DMS153 treated with DMSO at 0.1 percent for 48 hours (cell line): ENCODE results near the gene SMARCD2.
"Not testable (repeated sequence)": the region's sequence is repeated elsewhere in the genome, so short reads cannot be mapped to it uniquely, and the experiment has no call there.

Experiments
- DNase-seq: peaks from one replicate; lab custom pipeline; 2025; ENCODE audit not compliant: unreplicated experiment; lab: John Stamatoyannopoulos, UW

SMARCD2 gene

DNA sequence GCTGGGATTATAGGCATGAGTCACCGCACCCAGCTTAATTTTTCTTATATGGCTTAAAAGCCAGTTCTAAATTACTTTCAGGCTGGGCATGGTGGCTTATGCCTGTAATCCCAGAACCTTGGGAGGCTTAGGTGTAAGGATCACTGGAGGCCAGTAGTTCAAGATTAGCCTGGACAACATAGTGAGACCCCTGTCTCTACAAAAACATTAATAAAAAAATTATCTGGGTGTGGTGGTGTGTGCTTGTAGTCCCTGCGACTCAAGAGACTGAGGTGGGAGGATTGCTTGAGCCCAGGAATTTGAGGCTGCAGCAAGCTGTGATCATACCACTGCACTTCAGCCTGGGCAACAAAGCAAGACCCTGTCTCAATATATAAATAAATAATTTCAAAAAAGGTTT, 10.8 kb upstream of the SMARCD2 start:
- DNase-seq = no peak

DNA sequence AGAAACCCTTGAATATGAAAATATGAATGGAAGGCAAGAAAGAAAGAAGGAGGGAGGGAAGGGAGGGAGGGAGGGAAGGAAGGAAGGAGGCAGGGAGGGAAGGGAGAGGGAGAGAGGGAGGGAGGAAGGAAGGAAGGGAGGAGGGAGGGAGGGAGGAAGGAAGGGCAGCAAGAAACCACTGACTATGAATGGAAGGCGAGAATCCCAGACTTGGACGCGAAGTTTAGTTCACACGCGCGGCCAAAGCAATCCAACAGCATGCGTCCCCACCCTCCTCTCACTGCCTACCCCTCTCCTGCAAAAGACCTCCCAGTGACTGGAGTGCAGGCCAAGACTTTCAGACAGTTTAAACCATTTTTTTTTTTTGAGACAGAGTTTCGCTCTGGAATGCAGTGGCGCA, 7.9 kb upstream of the SMARCD2 start:
- no peak for DNase-seq

DNA sequence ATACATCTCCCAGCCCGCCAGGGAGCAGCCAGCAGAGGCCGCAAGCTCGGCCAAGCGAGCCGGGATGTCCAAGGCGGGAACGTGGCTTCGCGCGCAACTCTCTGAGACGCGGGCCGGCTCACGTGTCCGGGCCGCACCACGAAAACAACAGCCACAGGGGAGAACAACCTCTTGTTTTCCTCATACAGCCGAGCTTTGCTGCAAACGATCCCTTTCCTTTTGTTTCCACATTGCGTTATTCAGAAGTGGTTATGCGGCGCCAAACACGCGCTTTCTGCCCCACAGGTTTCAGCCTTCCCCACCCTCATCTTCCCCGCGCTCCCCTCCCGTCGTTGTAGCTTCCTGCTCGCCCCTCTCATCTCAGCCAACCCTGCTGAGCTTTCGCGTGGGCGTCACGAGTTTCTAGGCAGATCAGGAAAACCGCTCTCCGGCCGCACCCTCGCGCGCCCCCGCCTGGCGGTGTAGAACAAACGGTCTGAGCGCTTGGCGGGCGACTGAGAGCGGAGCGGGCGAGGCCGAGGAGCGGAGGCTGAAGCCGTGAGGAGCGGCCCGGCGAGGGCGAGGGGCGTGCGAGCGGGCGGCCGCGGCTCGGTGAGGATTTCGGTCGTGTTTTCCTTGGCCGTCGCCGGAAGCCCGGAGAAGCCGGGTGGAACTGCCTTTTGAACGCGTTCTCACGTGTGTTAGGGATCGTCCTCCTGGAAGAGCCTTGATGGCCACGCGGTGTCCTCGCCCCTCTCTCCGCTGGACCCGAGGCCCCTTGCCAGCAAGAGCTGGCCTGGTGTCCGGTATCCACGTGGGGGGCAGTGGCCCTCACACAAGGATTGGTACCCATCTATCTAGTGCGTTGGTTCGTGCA, 6.6 kb upstream of the SMARCD2 start:
- no peak for DNase-seq

DNA sequence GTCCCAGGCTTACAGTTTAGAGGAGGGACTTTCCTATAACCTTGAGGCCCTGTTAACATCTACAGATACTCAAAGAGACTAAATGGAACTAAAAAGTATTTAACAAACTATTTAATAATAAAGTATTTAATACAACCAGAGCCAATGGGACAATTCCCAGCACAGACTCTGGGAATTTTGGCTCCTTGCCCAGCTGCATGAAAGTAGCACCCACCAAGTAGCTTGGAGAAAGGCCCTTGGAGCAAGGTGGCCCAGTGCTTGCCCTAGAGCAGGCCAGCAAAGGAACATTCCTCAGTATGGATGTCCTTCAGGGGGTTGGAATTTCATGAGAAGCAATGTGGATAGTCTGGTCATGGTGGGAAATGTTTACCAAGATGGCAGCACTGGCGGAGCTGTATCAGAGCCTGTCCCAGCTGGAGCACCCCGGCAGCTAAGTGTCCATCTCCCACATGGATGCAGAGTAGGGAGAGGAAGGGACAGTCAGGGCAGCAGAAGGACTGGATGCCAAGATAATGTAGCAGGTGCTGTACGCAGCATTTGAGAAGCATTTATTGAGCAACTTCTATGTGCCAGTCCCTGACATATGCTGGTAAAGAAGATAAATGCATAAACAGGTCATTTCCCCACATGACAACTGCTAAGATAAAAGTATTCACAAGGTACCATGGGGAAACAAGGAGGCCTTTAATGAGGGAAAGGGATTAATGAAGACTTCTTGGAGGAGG, 5.2 kb upstream of the SMARCD2 start:
- DNase-seq = no peak

DNA sequence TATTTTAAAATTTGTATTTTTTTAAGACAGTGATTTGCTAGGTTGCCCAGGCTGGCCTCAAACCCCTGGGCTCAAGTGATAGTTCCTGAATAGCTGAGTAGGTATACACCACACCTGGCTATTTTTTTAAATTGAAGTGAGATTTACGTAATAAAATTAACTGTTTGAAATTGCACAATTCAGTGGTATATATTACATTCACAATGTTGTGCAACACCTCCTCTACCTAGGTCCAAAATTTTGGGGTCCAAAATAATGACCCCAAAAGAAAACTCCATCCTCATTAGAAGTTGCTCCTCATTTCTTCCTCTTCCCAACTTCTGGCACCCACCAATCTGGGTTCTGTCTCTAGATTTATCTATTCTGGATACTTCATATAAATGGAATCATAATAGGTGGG, 3.0 kb upstream of the SMARCD2 start:
- DNase-seq = no peak

DNA sequence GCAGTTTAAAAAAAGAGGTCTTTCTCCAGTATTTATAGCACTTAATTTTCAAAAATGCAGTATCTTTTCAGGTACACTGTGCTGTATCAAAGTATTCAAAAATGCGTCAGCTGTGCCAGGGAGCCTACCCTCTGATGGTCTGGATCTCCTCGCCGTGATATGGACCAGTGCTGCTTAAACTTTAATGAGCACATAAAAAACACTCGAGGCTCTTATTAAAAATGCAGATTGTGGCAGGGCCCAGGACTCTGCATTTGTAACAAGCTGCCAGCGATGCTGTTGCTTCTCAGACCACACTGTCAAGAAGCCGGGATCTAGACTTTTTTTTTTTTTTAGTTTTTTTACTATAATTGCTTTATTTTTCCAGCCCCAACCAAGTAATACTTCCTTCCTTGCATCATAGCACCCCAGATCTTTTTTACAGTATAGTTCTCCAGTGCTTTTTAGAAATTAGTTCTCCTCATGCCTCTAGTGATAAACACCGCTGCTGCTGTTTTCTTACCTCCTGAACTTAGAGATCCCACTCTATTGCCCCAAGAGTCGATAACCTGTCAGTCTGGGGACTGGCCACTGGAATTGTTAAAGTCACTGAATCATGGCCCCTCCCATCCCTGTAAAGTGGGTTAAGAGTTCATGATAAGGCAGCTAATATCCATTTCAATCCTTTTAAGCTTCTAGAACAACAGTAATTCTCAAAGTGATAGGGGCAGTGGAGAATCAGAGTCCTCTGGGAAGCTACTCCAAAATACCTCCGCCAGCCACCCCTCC, 1.6 kb upstream of the SMARCD2 start:
- DNase-seq = no peak

DNA sequence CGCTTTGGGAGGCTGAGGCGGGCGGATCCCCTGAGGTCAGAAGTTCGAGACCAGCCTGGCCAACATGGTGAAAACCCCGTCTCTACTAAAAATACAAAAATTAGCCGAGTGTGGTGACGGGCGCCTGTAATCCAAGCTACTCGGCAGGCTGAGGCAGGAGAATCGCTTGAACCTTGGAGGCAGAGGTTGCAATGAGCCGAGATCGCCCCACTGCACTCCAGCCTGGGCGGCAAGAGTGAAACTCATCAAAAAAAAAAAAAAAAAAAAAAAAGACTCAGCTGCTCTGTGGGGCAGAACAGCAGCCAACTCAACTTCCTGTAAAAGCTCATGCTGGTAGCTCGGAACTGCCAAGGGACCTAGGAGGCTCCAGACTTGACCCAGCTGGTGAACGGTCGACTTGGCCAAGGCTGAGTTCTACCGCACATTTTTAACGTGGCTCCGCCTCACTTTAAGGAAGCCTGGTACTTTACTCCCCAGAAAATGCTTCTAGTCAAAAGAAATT, 953 bp upstream of the SMARCD2 start:
- DNase-seq = not testable (repeated sequence)

DNA sequence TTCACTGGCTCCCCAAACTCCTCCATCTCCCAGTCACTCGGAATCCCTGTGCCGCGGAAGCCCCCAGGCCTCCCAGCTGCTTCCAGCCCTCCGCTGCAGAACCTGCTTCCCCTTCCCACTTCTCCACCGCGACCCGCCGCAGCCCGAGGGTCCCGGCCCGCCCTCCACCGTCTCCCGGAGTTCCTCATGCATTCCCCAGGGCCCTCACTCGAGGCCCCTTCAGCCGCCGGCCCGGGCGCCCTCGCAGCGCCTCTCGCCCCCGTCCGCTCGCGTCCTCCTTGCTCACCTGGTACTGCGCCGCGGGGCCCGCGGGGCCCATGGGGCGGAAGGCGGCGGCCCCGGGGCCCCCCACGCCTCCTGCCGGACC, 329 bp downstream of the SMARCD2 start:
- no peak for DNase-seq

DNA sequence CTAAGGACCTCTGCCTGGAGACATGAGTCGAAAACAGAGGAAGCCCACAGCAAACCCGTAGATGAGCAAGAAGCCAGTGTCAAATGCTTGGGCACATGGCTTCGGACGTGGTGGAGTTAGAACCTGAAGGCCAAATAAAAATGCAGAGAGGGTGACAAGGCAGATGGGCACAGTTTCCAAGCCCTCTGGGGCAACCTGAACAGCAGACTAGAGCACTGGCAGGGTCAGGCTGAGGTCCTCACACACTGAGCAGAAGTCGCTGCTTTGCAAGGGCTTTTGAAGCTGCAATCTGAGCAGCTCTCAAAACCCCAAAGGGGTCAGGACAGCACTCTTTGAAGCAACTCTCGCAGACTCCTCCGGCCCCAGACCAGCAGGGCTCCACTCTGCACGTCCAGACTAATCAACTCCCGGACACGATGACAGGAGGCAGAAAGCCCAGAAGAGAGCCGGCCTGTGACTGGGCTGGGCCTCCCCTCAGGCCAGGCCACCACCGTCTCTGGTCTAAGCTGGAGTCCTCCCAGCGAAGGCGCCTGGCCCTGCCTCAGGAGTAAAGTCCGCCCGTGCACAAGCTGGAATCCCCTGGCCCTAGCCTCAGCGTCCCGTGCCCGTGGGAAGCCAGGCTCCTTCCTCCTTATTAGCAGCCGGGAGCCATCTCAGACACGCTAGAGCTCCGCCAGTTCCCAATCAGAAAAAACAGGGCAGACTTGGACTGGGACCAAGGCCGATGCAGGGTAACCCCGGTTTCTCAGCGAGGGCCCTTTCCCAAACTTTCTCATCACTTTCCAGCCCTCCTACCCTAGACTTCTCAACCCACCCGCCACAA, 924 bp downstream of the SMARCD2 start:
- DNase-seq = no peak

DNA sequence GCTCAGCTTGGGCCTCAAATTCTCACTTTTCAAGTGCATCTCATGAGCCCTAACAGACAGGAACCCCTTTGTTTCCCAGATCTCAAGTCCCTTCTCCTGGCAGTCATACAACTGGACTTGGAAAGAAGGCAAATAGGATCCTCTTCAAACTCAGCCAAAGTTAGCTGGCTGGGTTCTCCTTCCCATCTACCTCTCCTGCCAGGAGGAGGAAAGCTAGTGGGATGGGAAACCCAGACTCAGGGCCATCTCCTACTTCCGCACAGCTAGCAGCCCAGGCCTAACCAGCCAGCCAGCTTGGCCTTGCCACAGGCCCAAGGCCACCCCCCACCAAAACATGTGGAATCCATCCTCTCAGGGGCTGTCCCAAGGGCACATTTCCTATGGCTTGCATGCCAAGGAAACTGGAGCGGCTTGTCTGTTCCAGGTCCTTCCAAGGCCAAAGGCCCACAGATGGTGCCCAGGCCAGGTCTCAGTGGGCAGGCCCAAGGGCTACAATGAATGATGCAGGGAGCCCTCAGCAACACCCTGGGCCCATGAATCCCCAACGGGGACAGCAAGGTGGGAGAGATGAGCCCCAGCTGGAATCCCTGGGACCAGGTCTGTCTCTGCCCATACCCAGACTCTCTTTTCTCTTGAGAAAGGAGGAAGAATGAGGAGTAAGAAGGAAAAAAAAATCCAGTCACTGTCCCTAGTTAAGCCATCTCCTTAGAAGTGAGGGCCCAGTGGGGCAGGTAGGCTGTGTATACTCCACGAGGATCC, 1.7 kb downstream of the SMARCD2 start:
- no peak for DNase-seq

DNA sequence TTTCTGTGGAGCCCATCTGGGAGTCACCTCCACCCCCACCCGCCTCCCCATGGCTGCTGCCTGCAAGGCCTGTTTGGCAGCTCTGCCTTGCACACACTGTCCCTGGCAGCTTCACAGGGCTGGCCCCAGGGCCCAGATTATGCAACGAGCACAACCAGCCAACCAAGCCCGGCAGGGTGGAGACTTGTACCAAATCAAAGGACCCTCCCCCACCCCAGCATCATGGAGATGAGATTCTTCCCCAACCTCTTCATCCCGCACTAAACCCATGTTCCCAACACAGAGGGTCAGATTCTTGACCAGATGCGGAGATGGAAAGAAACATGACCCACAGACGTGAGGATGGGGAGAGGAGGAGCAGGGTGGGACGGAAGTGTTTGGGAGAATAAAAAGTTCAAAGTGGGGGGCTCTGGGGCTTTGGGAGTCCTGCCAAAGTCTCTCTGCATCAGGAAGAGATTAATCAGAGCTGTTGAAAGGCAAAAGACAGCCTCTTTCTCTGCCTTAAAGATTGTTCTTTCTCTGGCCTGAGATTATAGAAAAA, 3.8 kb downstream of the SMARCD2 start:
- no peak for DNase-seq

DNA sequence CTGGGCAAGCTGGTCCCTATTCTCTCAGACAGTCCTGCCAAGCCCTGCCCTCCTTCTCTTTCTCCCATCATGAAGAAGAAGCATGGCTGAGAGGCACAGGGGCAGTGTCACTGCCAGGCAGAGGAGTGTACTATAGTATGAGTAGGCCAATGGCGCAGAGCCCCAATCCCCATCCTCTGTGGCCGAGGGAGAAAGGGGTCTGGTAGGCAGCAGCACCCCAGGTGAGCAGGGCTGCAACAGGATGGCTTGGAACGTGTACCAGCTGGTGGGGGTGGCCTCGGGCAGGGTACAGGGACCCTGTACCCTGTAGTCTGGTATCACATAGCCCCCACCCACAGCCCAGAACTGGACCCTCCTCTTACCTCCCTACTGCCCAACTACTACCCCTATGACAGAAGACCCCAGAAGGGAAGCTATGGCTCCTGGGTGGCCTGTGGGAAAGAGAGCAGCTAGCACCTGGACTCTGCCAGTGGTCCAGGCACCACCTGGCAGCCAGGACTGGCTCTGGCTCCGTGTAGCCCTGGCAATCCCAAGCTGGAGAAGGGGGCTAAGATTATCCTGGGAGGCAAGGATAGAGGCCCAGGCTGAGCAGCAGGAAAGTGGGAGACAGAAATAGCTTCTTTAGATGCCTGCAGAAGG, 4.4 kb downstream of the SMARCD2 start:
- DNase-seq = no peak

DNA sequence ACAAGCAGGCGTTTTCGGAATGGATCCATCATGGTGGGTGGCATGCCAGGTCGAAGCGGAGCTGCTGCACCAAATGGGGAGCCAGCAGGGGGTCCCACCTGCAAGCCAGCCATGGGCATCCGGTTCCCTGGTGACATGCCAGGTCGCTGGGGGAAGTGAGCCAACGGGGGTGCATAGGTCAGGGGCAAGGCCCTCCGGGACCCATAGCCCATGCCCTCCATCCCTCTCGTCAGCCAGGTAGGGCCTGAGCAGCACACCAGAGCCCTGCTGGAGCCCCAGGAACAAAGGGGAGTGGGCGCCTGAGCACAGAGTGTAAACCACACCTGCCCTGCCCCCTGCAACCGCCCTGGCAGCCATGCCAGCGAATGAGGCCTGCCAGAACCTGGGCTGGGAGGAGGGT, 5.0 kb downstream of the SMARCD2 start:
- no peak for DNase-seq

DNA sequence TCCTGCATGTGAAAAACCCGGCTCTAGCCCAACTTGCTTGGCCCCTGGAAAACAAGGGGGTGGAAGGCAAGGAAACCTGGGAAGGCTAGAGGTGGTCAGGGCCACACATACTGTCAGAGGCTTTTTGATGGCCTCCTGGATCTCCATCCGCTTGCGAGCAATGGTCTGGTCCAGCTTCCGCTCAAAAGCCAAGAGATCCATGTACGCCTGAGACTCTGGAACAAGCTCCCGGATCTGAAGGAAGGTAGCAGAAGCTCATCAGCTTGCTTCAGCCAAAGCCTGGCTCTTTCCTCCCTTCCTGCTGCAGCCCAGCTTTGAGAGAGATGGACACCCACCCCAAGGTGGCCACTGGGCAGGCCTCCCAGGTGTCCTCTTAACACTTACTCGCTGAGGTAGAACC, 5.7 kb downstream of the SMARCD2 start:
- DNase-seq = no peak

DNA sequence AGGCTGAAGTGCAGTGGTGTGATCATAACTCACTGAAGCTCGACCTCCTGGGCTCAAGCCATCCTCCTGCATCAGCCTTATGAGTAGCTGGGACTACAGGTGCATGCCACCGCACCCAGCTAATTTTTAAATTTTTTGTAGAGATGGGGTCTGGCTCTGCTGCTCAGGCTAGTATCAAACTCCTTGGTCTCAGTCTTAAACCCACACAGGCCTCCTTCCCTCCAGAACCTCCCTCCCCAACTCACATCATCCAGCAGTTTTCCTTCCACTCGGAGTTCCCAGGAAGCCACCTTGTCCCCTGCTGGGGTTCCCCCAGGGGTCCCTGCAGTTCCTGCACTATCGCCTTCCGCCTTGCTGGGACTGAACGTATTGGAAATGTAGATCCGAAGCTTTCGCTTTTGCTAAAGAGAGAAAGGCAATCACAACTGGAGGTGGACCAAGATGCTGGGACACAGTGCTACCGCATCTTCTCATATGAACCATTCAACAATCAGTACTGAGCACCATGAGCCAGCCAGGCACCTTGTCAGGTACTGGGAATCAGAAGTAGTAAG, 7.2 kb downstream of the SMARCD2 start:
- no peak for DNase-seq

DNA sequence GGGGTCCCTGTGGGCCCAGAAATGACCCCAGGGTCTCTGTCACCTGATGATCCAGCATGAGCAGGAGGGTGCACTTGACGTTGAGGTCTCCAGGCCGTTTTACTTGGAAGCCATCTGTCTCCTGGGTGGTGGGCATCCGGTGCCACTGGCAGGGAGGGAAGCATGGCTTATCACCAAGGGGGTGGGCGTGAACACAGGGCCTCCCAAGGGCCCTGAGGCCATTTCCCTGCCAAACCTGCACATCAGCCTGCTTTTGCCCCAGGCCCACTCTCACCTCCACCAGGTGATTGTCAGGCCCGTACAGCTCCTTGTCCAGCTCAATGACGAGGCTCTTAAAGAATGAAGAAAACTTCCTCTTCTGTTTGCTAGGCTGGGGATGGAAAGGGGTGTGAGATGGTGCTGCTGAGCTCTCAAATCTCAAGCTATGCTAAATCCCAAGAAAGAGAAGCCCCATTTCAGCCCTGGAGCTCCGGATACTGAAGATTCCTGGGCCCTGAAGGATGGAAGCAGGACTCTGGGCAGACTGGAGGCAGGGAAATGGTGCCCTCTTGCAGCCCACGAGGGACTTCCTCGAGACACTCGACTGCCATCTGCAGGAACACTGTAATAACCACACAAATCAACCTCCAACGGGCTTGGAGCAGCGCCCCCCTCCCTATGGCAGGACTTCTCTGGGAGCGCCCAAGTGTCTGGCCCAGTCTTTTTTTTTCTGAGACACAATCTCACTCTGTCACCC, 7.9 kb downstream of the SMARCD2 start:
- no peak for DNase-seq

DNA sequence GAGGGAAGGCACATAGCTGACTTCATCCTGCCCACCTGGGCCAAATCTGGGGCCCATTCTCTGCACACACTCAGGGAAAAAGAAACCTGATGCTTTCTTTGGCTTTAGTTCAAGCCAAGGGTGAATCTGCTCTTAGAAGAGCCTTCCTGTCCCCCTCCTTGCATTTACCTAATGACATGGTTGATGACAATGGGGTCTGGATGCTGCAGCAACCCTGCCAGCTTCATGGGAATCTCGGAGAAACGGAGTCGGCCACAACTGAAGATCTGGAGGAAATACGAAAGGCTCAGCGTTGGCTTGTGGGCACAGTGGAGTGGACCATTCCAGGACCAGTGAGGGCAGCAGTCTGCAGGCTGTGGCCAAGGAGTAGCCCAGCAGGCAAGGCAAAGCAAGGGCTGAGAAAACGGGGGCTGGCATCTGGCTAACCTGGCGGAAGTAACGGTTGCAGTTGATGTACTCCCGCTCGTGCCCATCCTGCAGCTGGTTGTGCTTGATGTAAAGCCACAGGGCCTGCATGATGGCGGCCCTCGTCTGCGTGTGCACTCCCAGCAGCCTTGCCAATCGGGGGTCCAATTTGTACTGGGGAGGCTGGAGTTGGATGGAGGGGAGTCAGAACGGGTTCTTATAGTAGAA, 8.6 kb downstream of the SMARCD2 start:
- no peak for DNase-seq
